Nephron progenitor cell (in vitro differentiated cells): ENCODE measurements around the gene FAS.

Experiments used
- DNase-seq: peaks from one replicate; pipeline ENCODE4 v3.0.0; 2021
- H3K27ac Mint-ChIP-seq: 2 replicates; pipeline ENCODE4 v1.8.0; 2021; ENCODE audit warnings: mild to moderate bottlenecking, moderate library complexity, mixed read lengths
- H3K27me3 Mint-ChIP-seq: 2 replicates; pipeline ENCODE4 v1.8.0; 2021; ENCODE audit warnings: mild to moderate bottlenecking, low read depth, mixed read lengths; ENCODE audit not compliant: poor library complexity
- H3K36me3 Mint-ChIP-seq: 2 replicates; pipeline ENCODE4 v1.8.0; 2021; ENCODE audit warnings: low read depth, mixed read lengths
- H3K4me1 Mint-ChIP-seq: 2 replicates; pipeline ENCODE4 v1.8.0; 2021; ENCODE audit warnings: mixed read lengths
- H3K4me3 Mint-ChIP-seq: 2 replicates; pipeline ENCODE4 v1.8.0; 2021; ENCODE audit warnings: mild to moderate bottlenecking, moderate library complexity, mixed read lengths
- H3K9me3 Mint-ChIP-seq: 2 replicates; pipeline ENCODE4 v1.8.0; 2021; ENCODE audit warnings: mild to moderate bottlenecking, moderate library complexity, mixed read lengths
- TF ChIP-seq, protein P1 (sequence below): fragments of 200-600 bp; sonication (generic); IDR thresholded peaks from 2 replicates; pipeline ENCODE4 v1.5.0; 2021; ENCODE audit warnings: antibody characterized with exemption

Gene FAS

GRCh38 chr10:88964360-88964759, 26.2 kb upstream of the FAS start:
- Mint-ChIP-seq H3K27me3 (peaks cover 3% of the 10 kb centered on the region), H3K9me3 (no peaks in the 10 kb centered on the region), H3K4me3 (no peak overlapping the region), H3K27ac (no peak overlapping the region), H3K36me3 (no peaks in the 10 kb centered on the region), H3K4me1 (no peaks in the 10 kb centered on the region)
- no peak for DNase-seq
- TF ChIP-seq, protein P1, sequence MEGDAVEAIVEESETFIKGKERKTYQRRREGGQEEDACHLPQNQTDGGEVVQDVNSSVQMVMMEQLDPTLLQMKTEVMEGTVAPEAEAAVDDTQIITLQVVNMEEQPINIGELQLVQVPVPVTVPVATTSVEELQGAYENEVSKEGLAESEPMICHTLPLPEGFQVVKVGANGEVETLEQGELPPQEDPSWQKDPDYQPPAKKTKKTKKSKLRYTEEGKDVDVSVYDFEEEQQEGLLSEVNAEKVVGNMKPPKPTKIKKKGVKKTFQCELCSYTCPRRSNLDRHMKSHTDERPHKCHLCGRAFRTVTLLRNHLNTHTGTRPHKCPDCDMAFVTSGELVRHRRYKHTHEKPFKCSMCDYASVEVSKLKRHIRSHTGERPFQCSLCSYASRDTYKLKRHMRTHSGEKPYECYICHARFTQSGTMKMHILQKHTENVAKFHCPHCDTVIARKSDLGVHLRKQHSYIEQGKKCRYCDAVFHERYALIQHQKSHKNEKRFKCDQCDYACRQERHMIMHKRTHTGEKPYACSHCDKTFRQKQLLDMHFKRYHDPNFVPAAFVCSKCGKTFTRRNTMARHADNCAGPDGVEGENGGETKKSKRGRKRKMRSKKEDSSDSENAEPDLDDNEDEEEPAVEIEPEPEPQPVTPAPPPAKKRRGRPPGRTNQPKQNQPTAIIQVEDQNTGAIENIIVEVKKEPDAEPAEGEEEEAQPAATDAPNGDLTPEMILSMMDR: no peak

- Mint-ChIP-seq H3K4me1 (no peaks in the 10 kb centered on the region), H3K9me3 (no peaks in the 10 kb centered on the region), H3K4me3 (no peak overlapping the region), H3K27ac (no peak overlapping the region), H3K36me3 (no peaks in the 10 kb centered on the region), H3K27me3 (peaks cover 3% of the 10 kb centered on the region)
- no peak for DNase-seq
- TF ChIP-seq, protein P1: no peak
These were observed 25.7 kb upstream of the FAS start for GRCh38 chr10:88964869-88965415.

DNA sequence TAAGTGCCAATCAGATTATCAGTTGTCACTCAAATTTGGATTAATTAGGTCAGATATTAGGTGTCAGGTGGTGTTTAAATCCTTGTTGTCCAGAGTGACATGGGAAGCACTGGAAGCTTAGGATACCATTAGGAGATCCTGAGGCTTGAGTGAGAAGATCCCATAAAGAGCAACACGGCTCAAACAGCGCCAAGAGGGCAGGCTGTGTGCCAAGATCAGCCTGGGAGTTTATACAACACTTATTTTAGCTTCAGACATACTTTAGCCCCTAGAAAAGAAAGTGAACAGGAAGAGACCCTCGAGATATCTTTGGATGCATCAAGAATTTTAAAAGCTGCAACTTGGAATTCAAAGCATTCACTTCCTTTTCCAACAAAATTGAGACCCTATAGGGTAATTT, 23.8 kb upstream of the FAS start:
- Mint-ChIP-seq H3K9me3 (no peaks in the 10 kb centered on the region), H3K4me1 (no peaks in the 10 kb centered on the region), H3K27ac (no peak overlapping the region), H3K4me3 (no peak overlapping the region), H3K36me3 (no peaks in the 10 kb centered on the region), H3K27me3 (peaks cover 3% of the 10 kb centered on the region)
- no peak for DNase-seq
- TF ChIP-seq, protein P1: no peak

GRCh38 chr10:88968391-88968790, 22.2 kb upstream of the FAS start:
- Mint-ChIP-seq H3K4me1 (no peaks in the 10 kb centered on the region), H3K9me3 (no peaks in the 10 kb centered on the region), H3K27ac (no peak overlapping the region), H3K27me3 (peaks cover 3% of the 10 kb centered on the region), H3K36me3 (no peaks in the 10 kb centered on the region), H3K4me3 (no peak overlapping the region)
- TF ChIP-seq, protein P1: no peak
- DNase-seq: no peak

- TF ChIP-seq, protein P1: no peak
- Mint-ChIP-seq H3K36me3 (no peaks in the 10 kb centered on the region), H3K27me3 (no peaks in the 10 kb centered on the region), H3K9me3 (no peaks in the 10 kb centered on the region), H3K4me3 (no peak overlapping the region), H3K27ac (no peak overlapping the region), H3K4me1 (no peaks in the 10 kb centered on the region)
- DNase-seq: no peak
These were observed 19.2 kb upstream of the FAS start for GRCh38 chr10:88971221-88972061.

- Mint-ChIP-seq H3K27me3 (no peaks in the 10 kb centered on the region), H3K36me3 (no peaks in the 10 kb centered on the region), H3K4me1 (peaks cover 2% of the 10 kb centered on the region), H3K4me3 (no peak overlapping the region), H3K27ac (no peak overlapping the region), H3K9me3 (no peaks in the 10 kb centered on the region)
- TF ChIP-seq, protein P1: no peak
- no peak for DNase-seq
These were observed 16.6 kb upstream of the FAS start for GRCh38 chr10:88974012-88974411.
